Bronchial epithelial cell (primary cell): ENCODE results near the gene RCAN2. TPM values are rescaled to one million over a fixed set of nuclear protein-coding genes. Genes with fewer than 3 reads are reported as not detected.

Experiments
- DNase-seq: peaks from one replicate; pipeline ENCODE4 v3.0.0-alpha.2; 2010; ENCODE audit warnings: low read depth
- FAIRE-seq: peaks from 2 replicates; lab custom pipeline; 2011; peaks lifted over from hg19 to GRCh38; lab: Jason Lieb, UNC
- H3K27me3 ChIP-seq: 2 replicates; pipeline ENCODE4 v1.5.1; 2011; ENCODE audit warnings: low read length; ENCODE audit not compliant: control insufficient read depth, insufficient read depth
- H3K36me3 ChIP-seq: 2 replicates; pipeline ENCODE4 v1.5.1; 2011; ENCODE audit warnings: low read length; ENCODE audit not compliant: control insufficient read depth, insufficient read depth
- H3K4me3 ChIP-seq: 2 replicates; pipeline ENCODE4 v1.5.1; 2011; ENCODE audit warnings: mild to moderate bottlenecking, low read depth, low read length, control low read depth
- total RNA-seq: library from RNA; depleted of rRNA; stranded (reverse); fragments of >200 nt; gene quantifications from 2 replicates; pipeline ENCODE4 v1.2.1, GENCODE V29; 2014
- TF ChIP-seq, protein P1 (sequence below): IDR thresholded peaks from 2 replicates; pipeline ENCODE4 v1.5.1; 2011; ENCODE audit warnings: mild to moderate bottlenecking, moderate library complexity, low read length, control low read depth, inconsistent platforms; ENCODE audit not compliant: insufficient read depth, severe bottlenecking

Gene RCAN2
- total RNA-seq, 1 donor from 2014 or later = under 0.01 TPM

DNA sequence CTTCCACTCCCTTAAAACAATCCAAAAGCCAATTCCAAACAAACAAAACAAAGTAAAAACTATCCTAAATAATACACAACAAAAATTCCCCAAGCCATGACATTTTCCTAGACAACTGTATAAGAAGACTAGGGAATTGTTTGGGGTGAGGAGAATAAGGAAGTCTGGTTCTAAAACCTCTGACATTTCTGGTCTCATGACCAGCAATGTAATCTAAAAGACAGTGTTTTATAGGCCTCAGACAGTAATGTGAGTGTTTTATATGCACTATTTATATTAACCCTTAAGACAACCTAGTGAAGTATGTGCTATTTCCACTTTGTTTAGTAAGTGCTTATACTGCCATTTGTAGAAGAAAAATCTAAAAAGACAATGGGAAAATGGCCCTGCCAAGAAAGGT lies 13.0 kb upstream of the RCAN2 start:
- Histone ChIP-seq H3K27me3 (no peaks in the 10 kb centered on the region), H3K36me3 (no peaks in the 10 kb centered on the region), H3K4me3 (no peak overlapping the region)
- TF ChIP-seq, protein P1, sequence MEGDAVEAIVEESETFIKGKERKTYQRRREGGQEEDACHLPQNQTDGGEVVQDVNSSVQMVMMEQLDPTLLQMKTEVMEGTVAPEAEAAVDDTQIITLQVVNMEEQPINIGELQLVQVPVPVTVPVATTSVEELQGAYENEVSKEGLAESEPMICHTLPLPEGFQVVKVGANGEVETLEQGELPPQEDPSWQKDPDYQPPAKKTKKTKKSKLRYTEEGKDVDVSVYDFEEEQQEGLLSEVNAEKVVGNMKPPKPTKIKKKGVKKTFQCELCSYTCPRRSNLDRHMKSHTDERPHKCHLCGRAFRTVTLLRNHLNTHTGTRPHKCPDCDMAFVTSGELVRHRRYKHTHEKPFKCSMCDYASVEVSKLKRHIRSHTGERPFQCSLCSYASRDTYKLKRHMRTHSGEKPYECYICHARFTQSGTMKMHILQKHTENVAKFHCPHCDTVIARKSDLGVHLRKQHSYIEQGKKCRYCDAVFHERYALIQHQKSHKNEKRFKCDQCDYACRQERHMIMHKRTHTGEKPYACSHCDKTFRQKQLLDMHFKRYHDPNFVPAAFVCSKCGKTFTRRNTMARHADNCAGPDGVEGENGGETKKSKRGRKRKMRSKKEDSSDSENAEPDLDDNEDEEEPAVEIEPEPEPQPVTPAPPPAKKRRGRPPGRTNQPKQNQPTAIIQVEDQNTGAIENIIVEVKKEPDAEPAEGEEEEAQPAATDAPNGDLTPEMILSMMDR = no peak
- DNase-seq = no peak
- FAIRE-seq = no peak

DNA sequence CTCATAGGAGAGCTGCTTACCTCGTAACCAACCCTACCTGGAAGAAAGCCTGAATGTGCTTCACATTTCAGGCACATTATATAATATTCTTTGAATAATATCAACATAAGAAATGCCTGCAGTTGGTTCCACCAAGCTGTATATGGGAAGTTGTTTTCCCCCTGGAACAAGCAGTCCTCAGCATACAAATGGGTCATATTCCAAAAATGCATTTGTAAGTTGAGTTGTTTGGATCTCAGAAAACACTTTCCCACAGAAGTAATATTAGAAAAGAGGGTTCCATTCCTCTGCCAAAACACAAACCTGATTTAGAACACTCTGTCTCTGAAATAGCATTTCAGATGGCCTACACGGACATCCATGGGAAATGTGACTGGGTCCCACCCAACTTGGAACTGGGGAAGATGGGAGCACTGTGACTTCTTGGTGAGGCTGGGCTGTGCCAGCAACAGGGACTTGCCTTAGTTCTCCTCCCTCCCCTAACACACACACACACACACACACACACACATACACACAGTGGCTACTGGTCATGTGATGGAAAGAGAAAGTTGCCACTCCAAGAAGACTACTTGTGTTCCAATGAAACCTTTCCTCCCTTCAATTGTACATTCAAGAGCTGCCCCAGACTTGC lies 11.4 kb upstream of the RCAN2 start:
- TF ChIP-seq, protein P1 = no peak
- DNase-seq (no peak), FAIRE-seq (no peak)
- Histone ChIP-seq H3K27me3 (no peaks in the 10 kb centered on the region), H3K4me3 (no peak overlapping the region), H3K36me3 (no peaks in the 10 kb centered on the region)

DNA sequence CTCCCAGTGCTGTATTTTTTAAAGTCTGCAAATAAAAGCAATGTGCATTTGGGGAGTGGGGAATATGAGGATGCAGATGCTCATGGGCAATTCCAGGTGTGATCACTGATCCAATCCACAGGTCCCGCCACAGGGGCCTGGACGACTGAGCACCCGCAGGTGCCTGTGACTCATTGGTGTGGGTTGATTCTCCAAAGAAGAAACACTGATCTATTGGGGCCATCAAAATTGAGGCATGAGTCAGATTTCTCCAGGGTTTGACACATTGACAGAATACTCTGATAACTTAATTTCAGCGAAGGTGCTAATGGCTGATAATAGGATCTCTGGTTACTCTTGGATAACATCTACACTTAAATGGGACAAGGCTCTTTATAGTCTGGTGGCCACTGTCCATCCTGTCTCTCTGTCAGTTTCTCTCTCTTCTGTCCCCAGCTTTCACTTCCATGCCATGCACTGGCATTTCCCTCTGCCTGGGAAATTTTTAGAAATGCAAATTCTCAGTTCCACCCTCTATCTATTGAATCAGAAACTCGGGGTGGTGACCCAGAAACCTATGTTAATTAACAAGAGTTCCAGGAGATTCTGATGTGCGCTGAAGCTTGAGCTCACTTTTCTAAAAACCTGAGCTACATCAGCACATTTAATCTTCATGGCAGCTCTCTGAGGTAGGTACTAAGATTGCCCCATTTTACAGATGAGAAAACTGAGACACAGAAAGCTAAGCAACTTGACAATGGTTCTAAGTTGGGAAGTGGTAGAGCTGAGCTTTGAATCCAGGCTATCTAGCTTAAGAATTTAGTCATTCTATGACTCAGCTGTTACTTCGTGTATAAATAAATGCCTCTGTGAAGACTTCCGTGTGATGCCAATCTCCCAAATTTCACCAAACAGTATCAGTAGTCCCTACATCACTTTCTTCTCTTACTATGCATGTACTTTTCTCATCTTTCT lies 10.2 kb upstream of the RCAN2 start:
- H3K4me3 ChIP-seq = no peak overlapping the region
- TF ChIP-seq, protein P1 = no peak
- DNase-seq = peak; percentile 31
- H3K27me3 ChIP-seq = no peaks in the 10 kb centered on the region
- no peak for FAIRE-seq
- no peaks in the 10 kb centered on the region for H3K36me3 ChIP-seq

DNA sequence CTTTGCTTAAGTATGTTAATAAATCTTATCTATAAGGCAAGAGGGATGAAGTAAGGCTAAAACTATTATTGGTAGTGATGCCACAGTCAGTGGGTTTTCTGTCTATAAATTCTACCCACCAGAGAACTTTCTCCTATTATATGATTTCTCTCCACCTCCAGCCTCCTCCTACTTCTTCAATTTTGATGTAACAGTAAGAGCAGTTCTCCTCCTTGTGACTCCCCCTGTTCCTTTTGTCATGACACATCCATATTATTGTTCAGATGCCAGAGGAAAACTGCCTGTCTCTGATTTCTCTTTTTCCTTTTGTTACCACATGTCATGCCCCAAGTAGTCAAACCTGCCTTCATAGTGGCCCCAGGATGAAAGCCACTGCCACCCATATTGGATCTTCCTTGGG lies 9.1 kb upstream of the RCAN2 start:
- no peaks in the 10 kb centered on the region for H3K27me3 ChIP-seq
- H3K36me3 ChIP-seq = no peaks in the 10 kb centered on the region
- TF ChIP-seq, protein P1 = no peak
- FAIRE-seq (no peak), DNase-seq (no peak)
- no peak overlapping the region for H3K4me3 ChIP-seq

DNA sequence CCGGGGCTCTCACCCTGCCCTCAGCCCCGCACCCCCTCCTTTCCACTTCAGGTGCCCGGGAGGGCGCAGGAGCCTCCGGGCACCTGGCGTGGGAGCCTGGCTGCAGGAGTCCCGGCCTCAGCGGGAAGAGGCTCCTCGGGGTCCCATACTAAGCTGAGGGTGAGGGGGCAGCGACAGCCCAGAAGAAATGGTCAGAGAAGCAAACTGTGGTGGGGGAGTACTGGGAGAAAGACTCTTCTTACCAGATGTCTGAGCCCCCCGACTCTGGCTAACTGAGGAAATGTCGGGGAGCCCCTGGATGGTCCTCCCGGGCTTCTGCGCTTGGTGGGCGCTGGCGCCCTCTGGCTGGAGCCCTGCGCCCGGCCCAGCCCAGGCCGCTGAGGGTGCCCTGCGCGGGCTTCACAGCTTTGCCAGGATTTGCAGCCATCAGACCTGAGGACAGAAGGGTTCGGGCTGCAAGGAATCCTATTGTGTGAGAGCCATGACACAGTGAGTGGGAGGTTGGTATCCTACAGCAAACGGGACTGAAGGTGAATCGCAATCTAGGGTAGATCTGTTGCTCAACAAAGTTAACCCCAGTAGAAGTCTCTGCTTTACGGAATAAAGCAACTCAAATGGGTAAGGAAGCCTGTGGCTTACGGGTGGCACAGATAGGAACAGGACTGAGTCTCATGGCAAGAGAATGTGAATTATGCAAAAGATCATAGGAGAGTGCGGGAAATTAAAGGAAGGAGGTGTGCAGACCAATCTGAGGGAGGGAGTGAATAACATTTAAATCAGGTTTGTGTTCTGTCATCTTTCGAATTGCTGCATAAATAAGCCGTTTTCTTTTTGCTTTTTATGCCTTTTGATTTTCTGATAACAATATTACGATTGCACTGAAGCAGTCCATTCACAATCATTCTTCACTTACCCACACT lies 639 bp upstream of the RCAN2 start:
- H3K27me3 ChIP-seq = peaks cover 20% of the 10 kb centered on the region
- peak; percentile 29 for DNase-seq
- H3K4me3 ChIP-seq = peak overlapping the region; percentile 33
- TF ChIP-seq, protein P1 = peak; percentile 47
- no peaks in the 10 kb centered on the region for H3K36me3 ChIP-seq
- FAIRE-seq = peak; percentile 40
